Mesodermal cell (in vitro differentiated cells): ENCODE results near the gene NEXN.

Experiments used
- H3K27ac ChIP-seq: 2 replicates; pipeline ENCODE4 v1.7.0; 2013; ENCODE audit warnings: mild to moderate bottlenecking, low read depth, low read length, moderate library complexity; ENCODE audit not compliant: severe bottlenecking
- H3K36me3 ChIP-seq: 2 replicates; pipeline ENCODE4 v1.7.1; 2013; ENCODE audit warnings: mild to moderate bottlenecking, low read length, moderate library complexity; ENCODE audit not compliant: control insufficient read depth, insufficient read depth
- H3K4me1 ChIP-seq: one replicate; pipeline ENCODE4 v1.7.1; 2013; ENCODE audit warnings: mild to moderate bottlenecking, low read length; ENCODE audit not compliant: insufficient read depth, control insufficient read depth, poor library complexity, severe bottlenecking
- H3K4me3 ChIP-seq: 2 replicates; pipeline ENCODE4 v1.7.0; 2013; ENCODE audit warnings: low read length, control low read depth, mild to moderate bottlenecking; ENCODE audit not compliant: insufficient read depth, poor library complexity, severe bottlenecking; ENCODE audit errors: extremely low read depth
- H3K9me3 ChIP-seq: 2 replicates; pipeline ENCODE4 v1.7.1; 2013; ENCODE audit warnings: mild to moderate bottlenecking, low read length, moderate library complexity; ENCODE audit not compliant: control insufficient read depth
- WGBS, 2 experiments: methylation state at CpG; one replicate each; pipeline ENCODE4 v1.1.5; 2013; ENCODE audit warnings: missing lambda C conversion rate in 2 of 2; ENCODE audit not compliant: insufficient coverage in 2 of 2; 5-methylcytosine and 5-hydroxymethylcytosine counted together

Gene NEXN

GRCh38 chr1:77940921-77941570 lies 52.6 kb downstream of the NEXN start:
- Histone ChIP-seq H3K4me1 (no peaks in the 10 kb centered on the region), H3K4me3 (no peak overlapping the region), H3K36me3 (peaks cover 37% of the 10 kb centered on the region), H3K9me3 (no peaks in the 10 kb centered on the region), H3K27ac (no peak overlapping the region)
- WGBS, 2 experiments, result 100% methylated on average over 1 of the region's 4 CpGs

- no peaks in the 10 kb centered on the region for H3K9me3 ChIP-seq
- WGBS, 2 experiments, result 93 to 100% methylated on average over 1 to 2 of the region's 4 CpGs
- H3K4me1 ChIP-seq, result no peaks in the 10 kb centered on the region
- no peak overlapping the region for H3K4me3 ChIP-seq
- no peak overlapping the region for H3K27ac ChIP-seq
- peaks cover 46% of the 10 kb centered on the region for H3K36me3 ChIP-seq
Measured at GRCh38 chr1:77942400-77943140, 54.1 kb downstream of the NEXN start.

- no peak overlapping the region for H3K27ac ChIP-seq
- H3K4me1 ChIP-seq, result no peaks in the 10 kb centered on the region
- H3K9me3 ChIP-seq, result no peaks in the 10 kb centered on the region
- H3K36me3 ChIP-seq, result peaks cover 56% of the 10 kb centered on the region
- no peak overlapping the region for H3K4me3 ChIP-seq
- WGBS, 2 experiments, result no CpG with 5 or more reads among the region's 2 CpGs
Measured at GRCh38 chr1:77945345-77945744, 56.9 kb downstream of the NEXN start.

GRCh38 chr1:77948841-77949424 lies 60.5 kb downstream of the NEXN start:
- no peak overlapping the region for H3K27ac ChIP-seq
- H3K9me3 ChIP-seq, result no peaks in the 10 kb centered on the region
- no peak overlapping the region for H3K4me3 ChIP-seq
- H3K4me1 ChIP-seq, result no peaks in the 10 kb centered on the region
- H3K36me3 ChIP-seq, result peaks cover 59% of the 10 kb centered on the region
- WGBS, 2 experiments, result 40% methylated on average over 1 of the region's 2 CpGs; no CpG with 5 or more reads in 1 of the 2 experiments

GRCh38 chr1:77950873-77951272 lies 62.4 kb downstream of the NEXN start:
- no peak overlapping the region for H3K27ac ChIP-seq
- H3K4me3 ChIP-seq, result no peak overlapping the region
- peaks cover 69% of the 10 kb centered on the region for H3K36me3 ChIP-seq
- no peaks in the 10 kb centered on the region for H3K4me1 ChIP-seq
- H3K9me3 ChIP-seq, result no peaks in the 10 kb centered on the region

- Histone ChIP-seq H3K4me3 (no peak overlapping the region), H3K9me3 (no peaks in the 10 kb centered on the region), H3K36me3 (peaks cover 72% of the 10 kb centered on the region), H3K4me1 (no peaks in the 10 kb centered on the region), H3K27ac (no peak overlapping the region)
- no CpG with 5 or more reads among the region's 1 CpG for WGBS, 2 experiments
Measured at GRCh38 chr1:77951328-77951727, 62.9 kb downstream of the NEXN start.

GRCh38 chr1:77953907-77954306 lies 65.5 kb downstream of the NEXN start:
- no peak overlapping the region for H3K4me3 ChIP-seq
- H3K4me1 ChIP-seq, result no peaks in the 10 kb centered on the region
- 100% methylated on average over 1 of the region's 3 CpGs; no CpG with 5 or more reads in 1 of the 2 experiments for WGBS, 2 experiments
- H3K36me3 ChIP-seq, result peaks cover 85% of the 10 kb centered on the region
- no peaks in the 10 kb centered on the region for H3K9me3 ChIP-seq
- no peak overlapping the region for H3K27ac ChIP-seq

- Histone ChIP-seq H3K27ac (no peak overlapping the region), H3K4me1 (no peaks in the 10 kb centered on the region), H3K4me3 (no peak overlapping the region), H3K9me3 (no peaks in the 10 kb centered on the region), H3K36me3 (peaks cover 89% of the 10 kb centered on the region)
- 100% methylated on average over 1 of the region's 2 CpGs for WGBS, 2 experiments
Measured at GRCh38 chr1:77954521-77954920, 66.1 kb downstream of the NEXN start.

GRCh38 chr1:77955709-77956108 lies 67.3 kb downstream of the NEXN start:
- Histone ChIP-seq H3K4me3 (no peak overlapping the region), H3K9me3 (no peaks in the 10 kb centered on the region), H3K36me3 (peaks cover 94% of the 10 kb centered on the region), H3K4me1 (no peaks in the 10 kb centered on the region), H3K27ac (no peak overlapping the region)
- WGBS, 2 experiments, result no CpG with 5 or more reads among the region's 3 CpGs

- H3K4me3 ChIP-seq, result no peak overlapping the region
- no CpG with 5 or more reads among the region's 3 CpGs for WGBS, 2 experiments
- no peak overlapping the region for H3K27ac ChIP-seq
- no peaks in the 10 kb centered on the region for H3K4me1 ChIP-seq
- no peaks in the 10 kb centered on the region for H3K9me3 ChIP-seq
- peaks cover 94% of the 10 kb centered on the region for H3K36me3 ChIP-seq
Measured at GRCh38 chr1:77956464-77956863, 68.0 kb downstream of the NEXN start.

- H3K27ac ChIP-seq, result no peak overlapping the region
- no peaks in the 10 kb centered on the region for H3K4me1 ChIP-seq
Measured at GRCh38 chr1:77958391-77958790, 70.0 kb downstream of the NEXN start.

More at GRCh38 chr1:77958391-77958790, 70.0 kb downstream of the NEXN start:
- Histone ChIP-seq H3K4me3 (no peak overlapping the region), H3K9me3 (no peaks in the 10 kb centered on the region), H3K36me3 (peaks cover 91% of the 10 kb centered on the region)
